ENCODE data around the gene ROPN1L.

ROPN1L gene

DNA sequence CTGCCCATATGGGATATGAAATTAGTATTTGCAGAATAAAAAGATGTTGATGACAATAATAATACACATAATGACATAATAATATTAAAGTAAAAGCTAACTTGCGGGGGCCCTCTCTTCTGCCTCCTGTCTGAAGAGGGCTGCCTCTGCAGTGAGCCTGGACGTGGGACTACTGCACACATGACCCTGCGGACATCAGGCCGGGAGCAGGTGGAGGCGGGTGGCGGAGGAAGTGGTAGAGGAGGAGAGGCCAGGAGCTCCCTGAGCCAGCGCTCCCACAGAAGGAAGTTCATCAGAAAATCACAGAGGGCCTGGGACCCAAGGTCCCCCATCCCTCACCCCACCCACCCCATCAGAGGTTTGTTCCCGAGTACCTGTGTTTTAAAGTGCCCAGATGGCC is 60.5 kb downstream of the ROPN1L start:
- H3K27me3 ChIP-seq (replicated peaks in 2 of 5; ENCODE audit: control insufficient read depth in 4 of 5, insufficient read depth in 5 of 5, low read length in 4 of 5): no peaks in the 10 kb centered on the region
- POLR2A ChIA-PET: no interaction called here
- DNase-seq: no peak
- peaks cover 12 to 55% (median 20%) of the 10 kb centered on the region in 4 experiments for H3K4me1 ChIP-seq (ENCODE audit: control extremely low read depth in 1 of 4, control insufficient read depth in 4 of 4, insufficient read depth in 4 of 4, low read length in 3 of 4)
- 100% methylated on average over 4 of the region's 8 CpGs for WGBS (ENCODE audit: insufficient coverage)
- H3K9me3 ChIP-seq (ENCODE audit: control extremely low read depth in 1 of 5, control insufficient read depth in 4 of 5, insufficient read depth in 2 of 5, low read depth in 1 of 5, low read length in 4 of 5): no peaks in the 10 kb centered on the region
- no peaks in the 10 kb centered on the region for H3K36me3 ChIP-seq (ENCODE audit: control insufficient read depth in 4 of 4, insufficient read depth in 4 of 4, low read length in 3 of 4)
- CTCF ChIA-PET: interaction anchor here (1.0 to 1.7 kb wide), 6 partner anchors 10 to 21 kb away, joined by 3 to 4 read pairs (median 4); no protein-coding TSS in a partner anchor
- H3K4me3 ChIP-seq (ENCODE audit: control insufficient read depth in 1 of 7, extremely low read depth in 1 of 7, insufficient read depth in 4 of 7, low read depth in 2 of 7, low read length in 6 of 7): no peak overlapping the region
- H3K27ac ChIP-seq (ENCODE audit: insufficient read depth in 1 of 2, low read depth in 1 of 2, low read length in 2 of 2, poor library complexity in 1 of 2, severe bottlenecking in 2 of 2): no peak overlapping the region

DNA sequence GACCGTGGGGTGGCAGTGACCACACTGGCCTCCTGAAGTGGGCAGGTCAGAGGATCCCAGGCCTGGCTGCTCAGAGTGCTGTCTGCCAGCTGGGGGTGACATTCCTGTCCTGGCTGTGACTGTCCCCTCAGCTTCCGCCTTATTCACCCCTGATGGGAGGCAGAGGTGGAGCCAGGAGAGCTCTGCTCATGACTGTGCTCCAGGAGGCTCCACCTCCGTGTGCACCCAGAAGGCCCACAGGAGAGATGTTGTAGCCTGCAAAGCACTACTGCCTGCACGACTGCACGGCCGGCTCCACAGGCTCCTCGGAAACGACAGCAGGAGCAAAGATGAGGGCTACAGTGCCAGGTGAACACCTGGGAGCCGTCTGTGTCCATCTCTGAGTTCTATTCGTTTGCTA is 60.9 kb downstream of the ROPN1L start:
- over 99% methylated on average over 10 of the region's 10 CpGs for WGBS (ENCODE audit: insufficient coverage)
- DNase-seq: no peak
- H3K4me3 ChIP-seq (ENCODE audit: control insufficient read depth in 1 of 7, extremely low read depth in 1 of 7, insufficient read depth in 4 of 7, low read depth in 2 of 7, low read length in 6 of 7): no peak overlapping the region
- H3K27me3 ChIP-seq (replicated peaks in 2 of 5; ENCODE audit: control insufficient read depth in 4 of 5, insufficient read depth in 5 of 5, low read length in 4 of 5): no peaks in the 10 kb centered on the region
- CTCF ChIA-PET: interaction anchor here (1.0 to 1.7 kb wide), 5 partner anchors 12 to 126 kb away, joined by 3 to 6 read pairs (median 4); no protein-coding TSS in a partner anchor
- no peaks in the 10 kb centered on the region for H3K36me3 ChIP-seq (ENCODE audit: control insufficient read depth in 4 of 4, insufficient read depth in 4 of 4, low read length in 3 of 4)
- POLR2A ChIA-PET: no interaction called here
- H3K27ac ChIP-seq (ENCODE audit: insufficient read depth in 1 of 2, low read depth in 1 of 2, low read length in 2 of 2, poor library complexity in 1 of 2, severe bottlenecking in 2 of 2): no peak overlapping the region
- H3K9me3 ChIP-seq (ENCODE audit: control extremely low read depth in 1 of 5, control insufficient read depth in 4 of 5, insufficient read depth in 2 of 5, low read depth in 1 of 5, low read length in 4 of 5): no peaks in the 10 kb centered on the region
- H3K4me1 ChIP-seq (ENCODE audit: control extremely low read depth in 1 of 4, control insufficient read depth in 4 of 4, insufficient read depth in 4 of 4, low read length in 3 of 4): peaks cover 12 to 57% (median 21%) of the 10 kb centered on the region in 4 experiments

DNA sequence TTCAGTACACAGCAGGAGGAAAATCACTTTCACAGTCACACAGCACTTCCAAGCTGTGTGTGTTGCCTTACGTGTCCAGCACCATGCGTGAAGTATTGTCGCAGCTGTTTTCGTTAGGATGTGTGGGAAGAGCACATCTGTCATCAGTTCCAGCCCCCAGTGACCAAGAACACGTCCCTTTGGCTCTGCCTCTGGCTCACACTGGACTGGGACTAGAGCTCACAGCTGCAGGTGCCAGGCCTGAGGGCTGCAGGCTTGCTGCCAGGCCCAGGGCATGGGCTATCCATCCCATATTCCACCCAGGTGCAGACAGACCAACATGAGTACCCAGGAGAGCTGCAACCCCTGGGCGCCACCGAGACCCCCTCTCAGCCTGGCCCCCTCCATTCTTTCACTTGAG is 61.6 kb downstream of the ROPN1L start:
- DNase-seq: no peak
- POLR2A ChIA-PET: no interaction called here
- Histone ChIP-seq H3K27ac (ENCODE audit: insufficient read depth in 1 of 2, low read depth in 1 of 2, low read length in 2 of 2, poor library complexity in 1 of 2, severe bottlenecking in 2 of 2) (no peak overlapping the region), H3K9me3 (ENCODE audit: control extremely low read depth in 1 of 5, control insufficient read depth in 4 of 5, insufficient read depth in 2 of 5, low read depth in 1 of 5, low read length in 4 of 5) (no peaks in the 10 kb centered on the region), H3K36me3 (ENCODE audit: control insufficient read depth in 4 of 4, insufficient read depth in 4 of 4, low read length in 3 of 4) (no peaks in the 10 kb centered on the region), H3K4me1 (ENCODE audit: control extremely low read depth in 1 of 4, control insufficient read depth in 4 of 4, insufficient read depth in 4 of 4, low read length in 3 of 4) (peaks cover 12 to 61% (median 21%) of the 10 kb centered on the region in 4 experiments), H3K27me3 (replicated peaks in 2 of 5; ENCODE audit: control insufficient read depth in 4 of 5, insufficient read depth in 5 of 5, low read length in 4 of 5) (no peaks in the 10 kb centered on the region), H3K4me3 (ENCODE audit: control insufficient read depth in 1 of 7, extremely low read depth in 1 of 7, insufficient read depth in 4 of 7, low read depth in 2 of 7, low read length in 6 of 7) (no peak overlapping the region)
- WGBS (ENCODE audit: insufficient coverage): 98% methylated on average over 5 of the region's 7 CpGs
- CTCF ChIA-PET: interaction anchor here (0.8 to 1.7 kb wide), 5 partner anchors 14 to 126 kb away, joined by 3 to 7 read pairs (median 6); no protein-coding TSS in a partner anchor

DNA sequence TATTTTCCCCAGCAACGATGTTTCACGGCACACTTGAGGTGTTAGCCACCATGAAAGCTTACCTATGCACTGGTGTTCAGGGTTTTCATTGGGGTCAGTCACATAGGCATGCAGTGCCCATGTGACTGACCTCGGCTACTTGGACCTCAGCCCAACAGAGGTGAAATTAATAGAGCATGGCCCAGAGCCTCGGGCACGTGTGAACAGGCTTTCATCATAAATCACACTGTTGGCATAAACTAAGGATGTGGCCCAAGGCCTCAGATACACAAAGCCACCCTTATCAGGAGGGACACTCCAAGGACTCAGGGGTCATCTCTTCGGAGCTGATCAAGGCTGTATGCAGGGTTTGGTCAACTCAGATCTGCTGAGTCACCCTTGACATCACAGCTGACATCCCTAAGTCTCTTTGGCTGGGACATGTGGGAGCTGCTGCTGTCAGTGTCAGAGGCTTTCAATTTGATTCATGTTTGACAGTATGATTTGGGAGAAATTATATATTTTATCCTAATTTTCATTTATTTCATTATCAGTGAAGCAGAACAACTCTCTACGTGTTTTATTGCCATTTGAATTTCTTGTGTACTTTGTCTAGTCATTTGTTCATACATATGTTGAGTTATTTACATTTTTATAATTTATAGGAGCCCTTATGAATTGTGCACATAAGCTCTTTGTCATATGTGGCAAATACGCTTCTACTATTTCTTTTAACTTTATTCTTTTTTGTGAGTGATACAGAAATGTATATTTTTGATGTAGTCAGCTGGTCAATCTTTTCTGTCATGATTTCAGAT is 62.5 kb downstream of the ROPN1L start:
- ChIA-PET CTCF (interaction anchor here (0.7 to 1.5 kb wide), 6 partner anchors 9 to 125 kb away, joined by 3 to 7 read pairs (median 5); no protein-coding TSS in a partner anchor), POLR2A (no interaction called here)
- peak in 2 of 3 donors; percentile 36 to 59 for DNase-seq
- Histone ChIP-seq H3K4me1 (ENCODE audit: control extremely low read depth in 1 of 4, control insufficient read depth in 4 of 4, insufficient read depth in 4 of 4, low read length in 3 of 4) (peaks cover 12 to 59% (median 21%) of the 10 kb centered on the region in 4 experiments), H3K27ac (ENCODE audit: insufficient read depth in 1 of 2, low read depth in 1 of 2, low read length in 2 of 2, poor library complexity in 1 of 2, severe bottlenecking in 2 of 2) (no peak overlapping the region), H3K36me3 (ENCODE audit: control insufficient read depth in 4 of 4, insufficient read depth in 4 of 4, low read length in 3 of 4) (no peaks in the 10 kb centered on the region), H3K9me3 (ENCODE audit: control extremely low read depth in 1 of 5, control insufficient read depth in 4 of 5, insufficient read depth in 2 of 5, low read depth in 1 of 5, low read length in 4 of 5) (no peaks in the 10 kb centered on the region), H3K27me3 (replicated peaks in 2 of 5; ENCODE audit: control insufficient read depth in 4 of 5, insufficient read depth in 5 of 5, low read length in 4 of 5) (no peaks in the 10 kb centered on the region), H3K4me3 (ENCODE audit: control insufficient read depth in 1 of 7, extremely low read depth in 1 of 7, insufficient read depth in 4 of 7, low read depth in 2 of 7, low read length in 6 of 7) (no peak overlapping the region)
- WGBS (ENCODE audit: insufficient coverage): 53% methylated on average over 5 of the region's 8 CpGs

DNA sequence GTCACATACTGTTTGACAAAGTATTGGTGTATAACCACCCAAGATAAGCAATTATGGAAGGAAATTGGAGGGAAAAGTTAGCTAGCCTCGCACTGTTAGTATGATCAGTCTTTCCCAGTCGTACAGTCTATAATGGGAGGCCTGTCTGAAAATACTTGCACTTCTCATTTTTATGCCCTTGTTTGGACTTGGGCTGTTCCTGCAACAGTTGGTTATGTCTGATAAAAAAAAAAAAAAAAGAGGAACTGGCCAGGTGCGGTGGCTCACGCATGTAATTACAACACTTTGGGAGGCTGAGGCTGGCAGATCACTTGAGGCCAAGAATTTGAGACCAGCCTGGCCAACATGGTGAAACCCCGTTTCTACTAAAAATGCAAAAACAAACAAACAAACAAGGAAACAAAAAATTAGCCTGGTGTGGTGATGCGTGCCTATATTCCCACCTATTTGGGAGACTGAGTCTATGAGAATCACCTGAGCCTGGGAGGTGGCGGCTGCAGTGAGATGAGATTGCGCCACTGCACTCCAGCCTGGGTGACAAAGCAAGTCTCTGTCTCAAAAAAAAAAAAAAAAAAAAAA is 63.9 kb downstream of the ROPN1L start:
- Histone ChIP-seq H3K9me3 (ENCODE audit: control extremely low read depth in 1 of 5, control insufficient read depth in 4 of 5, insufficient read depth in 2 of 5, low read depth in 1 of 5, low read length in 4 of 5) (no peaks in the 10 kb centered on the region), H3K27ac (ENCODE audit: insufficient read depth in 1 of 2, low read depth in 1 of 2, low read length in 2 of 2, poor library complexity in 1 of 2, severe bottlenecking in 2 of 2) (peak overlapping the region in 1 of 2 experiments; percentile 9), H3K36me3 (ENCODE audit: control insufficient read depth in 4 of 4, insufficient read depth in 4 of 4, low read length in 3 of 4) (no peaks in the 10 kb centered on the region), H3K27me3 (replicated peaks in 2 of 5; ENCODE audit: control insufficient read depth in 4 of 5, insufficient read depth in 5 of 5, low read length in 4 of 5) (no peaks in the 10 kb centered on the region), H3K4me3 (ENCODE audit: control insufficient read depth in 1 of 7, extremely low read depth in 1 of 7, insufficient read depth in 4 of 7, low read depth in 2 of 7, low read length in 6 of 7) (no peak overlapping the region), H3K4me1 (ENCODE audit: control extremely low read depth in 1 of 4, control insufficient read depth in 4 of 4, insufficient read depth in 4 of 4, low read length in 3 of 4) (peaks cover 12 to 59% (median 21%) of the 10 kb centered on the region in 4 experiments)
- peak; percentile 80 to 96 (median 94) for DNase-seq
- ChIA-PET CTCF (interaction anchor here (1.3 kb wide), 1 partner anchor 20 kb away, joined by 3 read pairs; no protein-coding TSS in a partner anchor), POLR2A (no interaction called here)
- WGBS (ENCODE audit: insufficient coverage): 0% methylated on average over 2 of the region's 8 CpGs

DNA sequence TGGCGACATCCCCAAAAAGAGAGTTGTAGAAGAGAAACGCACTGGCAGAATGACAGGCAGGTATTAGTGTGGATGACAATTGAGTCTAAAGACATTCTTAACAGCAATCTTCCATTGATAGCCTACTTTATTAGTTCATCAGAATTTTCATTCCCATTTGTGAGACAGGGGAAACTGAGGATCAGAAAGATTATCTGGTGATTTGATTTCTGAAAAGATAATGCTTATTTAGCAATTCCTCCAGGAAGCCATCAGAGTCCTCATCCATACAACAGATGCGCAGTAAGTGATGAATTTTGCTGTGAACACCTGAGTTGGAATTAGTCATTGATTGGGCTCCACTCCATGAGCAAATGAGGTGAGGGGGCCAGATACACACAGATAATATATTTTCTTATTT is 64.9 kb downstream of the ROPN1L start:
- CTCF ChIA-PET: interaction anchor here (0.6 to 1.2 kb wide), 3 partner anchors 59 to 96 kb away, joined by 3 read pairs; no protein-coding TSS in a partner anchor
- Histone ChIP-seq H3K27ac (ENCODE audit: insufficient read depth in 1 of 2, low read depth in 1 of 2, low read length in 2 of 2, poor library complexity in 1 of 2, severe bottlenecking in 2 of 2) (no peak overlapping the region), H3K27me3 (replicated peaks in 2 of 5; ENCODE audit: control insufficient read depth in 4 of 5, insufficient read depth in 5 of 5, low read length in 4 of 5) (no peaks in the 10 kb centered on the region), H3K9me3 (ENCODE audit: control extremely low read depth in 1 of 5, control insufficient read depth in 4 of 5, insufficient read depth in 2 of 5, low read depth in 1 of 5, low read length in 4 of 5) (no peaks in the 10 kb centered on the region), H3K4me3 (ENCODE audit: control insufficient read depth in 1 of 7, extremely low read depth in 1 of 7, insufficient read depth in 4 of 7, low read depth in 2 of 7, low read length in 6 of 7) (no peak overlapping the region), H3K4me1 (ENCODE audit: control extremely low read depth in 1 of 4, control insufficient read depth in 4 of 4, insufficient read depth in 4 of 4, low read length in 3 of 4) (peaks cover 12 to 54% (median 21%) of the 10 kb centered on the region in 4 experiments), H3K36me3 (ENCODE audit: control insufficient read depth in 4 of 4, insufficient read depth in 4 of 4, low read length in 3 of 4) (no peaks in the 10 kb centered on the region)
- POLR2A ChIA-PET: no interaction called here
- DNase-seq: no peak
- no CpG with 5 or more reads among the region's 3 CpGs for WGBS (ENCODE audit: insufficient coverage)

Measured in common myeloid progenitor, CD34-positive (primary cell).